B cell (primary cell): ENCODE results near the gene BDP1. TPM values are rescaled to one million over a fixed set of nuclear protein-coding genes. Genes with fewer than 3 reads are reported as not detected.
"Not testable (repeated sequence)": the region's sequence is repeated elsewhere in the genome, so short reads cannot be mapped to it uniquely, and the experiment has no call there.

ENCODE experiments used
- ATAC-seq: fragments of 200-7000 bp; cut with Tn5 transposase; one replicate; pipeline ENCODE4 v1.10.0; 2021; ENCODE audit warnings: low read depth, mild to moderate bottlenecking, moderate number of reproducible peaks, moderate library complexity
- CTCF ChIA-PET: fragments of 350-600 bp; sonication (Branson Sonifier 250); formaldehyde crosslinking; loops from one replicate; lab custom pipeline; 2021; ENCODE audit warnings: antibody characterized with exemption, inconsistent platforms; lab: Charles Lee
- POLR2A ChIA-PET: fragments of 350-600 bp; sonication (Branson Sonifier 250); formaldehyde crosslinking; loops from one replicate; lab custom pipeline; 2021; ENCODE audit warnings: antibody characterized with exemption; lab: Charles Lee
- DNase-seq: peaks from one replicate; pipeline ENCODE4 v3.0.0; 2013
- H2AFZ ChIP-seq: 2 replicates; pipeline ENCODE4 v1.6.1; 2012; ENCODE audit warnings: mild to moderate bottlenecking, low read depth, low read length; ENCODE audit not compliant: insufficient read depth, poor library complexity, severe bottlenecking
- H3K27ac ChIP-seq, 2 donors: 1 replicate in 1 of 2; 2 replicates in 1 of 2; pipeline ENCODE4 v1.5.1; 2012 to 2013; ENCODE audit warnings: low read length in 2 of 2, mild to moderate bottlenecking in 2 of 2, moderate library complexity in 1 of 2
- H3K27me3 ChIP-seq, 4 experiments: fragments of 200-600 bp in 1 of 4; sonication (generic) in 1 of 4; replicated peaks in 1 of 4; 1 replicate in 2 of 4; 2 replicates in 2 of 4; pipeline versions ENCODE4 v1.6.1 to v1.7.0; 2013 to 2016; ENCODE audit warnings: low read length in 3 of 4, mild to moderate bottlenecking in 2 of 4, mixed read lengths in 1 of 4, moderate library complexity in 1 of 4; ENCODE audit not compliant: insufficient read depth in 4 of 4, control insufficient read depth in 3 of 4; ENCODE audit errors: control extremely low read depth in 1 of 4
- H3K36me3 ChIP-seq, 2 experiments: replicated peaks in 1 of 2; 1 replicate in 1 of 2; 2 replicates in 1 of 2; pipeline versions ENCODE4 v1.6.1 to v1.7.1; 2013; ENCODE audit warnings: low read length in 1 of 2; ENCODE audit not compliant: insufficient read depth in 2 of 2, control insufficient read depth in 1 of 2; ENCODE audit errors: control extremely low read depth in 1 of 2, extremely low read depth in 1 of 2
- H3K4me1 ChIP-seq, 2 donors: fragments of 200-600 bp in 1 of 2; sonication (generic) in 1 of 2; 1 replicate in 1 of 2; 2 replicates in 1 of 2; pipeline versions ENCODE4 v1.5.1 to v1.6.1; 2013 to 2017; ENCODE audit warnings: low read length in 2 of 2; ENCODE audit not compliant: control insufficient read depth in 2 of 2, insufficient read depth in 2 of 2
- H3K4me2 ChIP-seq: replicated peaks from 2 replicates; pipeline ENCODE3; 2012; ENCODE audit warnings: mild to moderate bottlenecking, low read depth, low read length; ENCODE audit not compliant: poor library complexity, severe bottlenecking
- H3K4me3 ChIP-seq, 5 experiments: fragments of 200-600 bp in 1 of 5; sonication (generic) in 1 of 5; 1 replicate in 3 of 5; 2 replicates in 2 of 5; pipeline versions ENCODE4 v1.5.1 to v1.7.0; 2011 to 2016; ENCODE audit warnings: low read length in 4 of 5, mild to moderate bottlenecking in 4 of 5, low read depth in 2 of 5, control low read depth in 1 of 5, moderate library complexity in 1 of 5; ENCODE audit not compliant: insufficient read depth in 1 of 5; ENCODE audit errors: control extremely low read depth in 1 of 5, extremely low read depth in 1 of 5
- H3K79me2 ChIP-seq: fragments of 200-600 bp; sonication (generic); one replicate; pipeline ENCODE4 v1.6.0; 2016; ENCODE audit warnings: low read length; ENCODE audit not compliant: control insufficient read depth, insufficient read depth
- H3K9ac ChIP-seq: fragments of 200-600 bp; sonication (generic); 2 replicates; pipeline ENCODE4 v1.6.1; 2017; ENCODE audit warnings: mild to moderate bottlenecking, low read length, moderate library complexity
- H3K9me3 ChIP-seq, 3 donors: one replicate each; pipeline versions ENCODE4 v1.6.1 to v1.7.1; 2013; ENCODE audit warnings: low read length in 2 of 3; ENCODE audit not compliant: control insufficient read depth in 2 of 3, insufficient read depth in 1 of 3; ENCODE audit errors: control extremely low read depth in 1 of 3
- H4K20me1 ChIP-seq: 2 replicates; pipeline ENCODE4 v1.6.0; 2012; ENCODE audit warnings: mild to moderate bottlenecking, low read length; ENCODE audit not compliant: insufficient read depth, control insufficient read depth, poor library complexity, severe bottlenecking
- H3K27ac Mint-ChIP-seq: one replicate; pipeline ENCODE4 v1.8.0; 2021; ENCODE audit warnings: mixed read lengths
- H3K27me3 Mint-ChIP-seq: one replicate; pipeline ENCODE4 v1.8.0; 2021; ENCODE audit warnings: mixed read lengths
- H3K4me1 Mint-ChIP-seq: one replicate; pipeline ENCODE4 v1.8.0; 2021; ENCODE audit warnings: mixed read lengths
- H3K4me3 Mint-ChIP-seq: one replicate; pipeline ENCODE4 v1.8.0; 2021; ENCODE audit warnings: mixed read lengths
- H3K9me3 Mint-ChIP-seq: one replicate; pipeline ENCODE4 v1.8.0; 2022; ENCODE audit warnings: mixed read lengths; ENCODE audit not compliant: insufficient read depth
- EZH2 ChIP-seq: IDR thresholded peaks from 2 replicates; pipeline ENCODE4 v1.6.1; 2012; ENCODE audit warnings: borderline replicate concordance, low read depth, mild to moderate bottlenecking, moderate library complexity, low read length; ENCODE audit not compliant: insufficient read depth, poor library complexity, severe bottlenecking
- WGBS: methylation state at CpG from one replicate; pipeline ENCODE4 v1.1.5; 2013; ENCODE audit warnings: missing lambda C conversion rate; ENCODE audit not compliant: insufficient coverage; 5-methylcytosine and 5-hydroxymethylcytosine counted together
- intact Hi-C: fragments of 100-400 bp; cut with micrococcal nuclease; formaldehyde crosslinking; loops from one replicate; pipeline ENCODE4 v1.10.0; 2022
- polyA plus RNA-seq: library from polyadenylated mRNA; depleted of rRNA; stranded (reverse); fragments of >200 nt; gene quantifications from 2 replicates; pipeline ENCODE4 v1.2.3, GENCODE V29; 2012
- total RNA-seq, 2 donors: library from RNA; stranded (reverse); fragments of 120-200 nt in 1 of 2; gene quantifications; 1 replicate in 1 of 2; 2 replicates in 1 of 2; pipeline versions ENCODE4 v1.2.3 to v1.2.4, GENCODE V29; 2013 to 2022
- TF ChIP-seq, protein P1 (sequence below): fragments of 200-600 bp; IDR thresholded peaks from one replicate; pipeline ENCODE4 v1.8.0; 2022; ENCODE audit warnings: antibody characterized with exemption, mild to moderate bottlenecking

Gene BDP1
- total and polyA plus RNA-seq, 2 donors (not counting 1 experiment from before 2014, with no cell fraction given), result 7.9 to 59.4 TPM

DNA sequence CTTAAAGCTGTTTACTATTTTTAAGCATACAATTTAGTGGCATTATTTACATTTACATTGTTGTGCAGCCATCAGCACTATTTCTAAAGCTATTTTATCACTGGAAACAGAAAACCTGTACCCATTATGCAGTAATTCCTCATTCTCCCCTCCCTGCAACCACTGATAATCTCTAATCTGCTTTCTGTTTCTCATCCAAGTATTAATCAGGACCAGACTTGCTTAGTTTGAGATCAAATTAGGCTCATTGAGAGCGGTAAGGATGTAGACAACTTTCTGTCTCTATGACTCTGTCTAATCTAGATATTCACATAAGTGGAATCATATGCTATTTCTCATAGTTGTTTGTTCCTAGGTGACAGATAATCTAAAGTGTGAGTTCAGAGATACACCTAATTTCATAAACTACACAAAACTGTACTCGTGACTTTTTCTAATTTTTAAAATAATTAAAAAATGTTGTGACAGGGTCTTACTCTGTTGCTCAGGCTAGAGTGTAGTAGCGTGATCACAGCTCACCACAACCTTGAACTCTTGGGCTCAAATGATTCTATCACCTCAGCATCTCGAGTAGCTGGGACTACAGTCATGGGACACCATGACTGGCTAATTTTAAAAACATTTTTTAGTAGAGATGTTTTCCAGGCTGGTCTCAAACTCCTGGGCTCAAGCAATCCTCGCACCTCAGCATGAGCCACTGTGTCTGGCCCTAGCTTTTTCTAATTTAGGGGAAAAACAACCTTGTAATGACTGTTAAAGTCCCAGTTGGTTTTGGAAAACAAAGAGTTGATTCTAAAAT lies 37.6 kb downstream of the BDP1 start:
- CTCF ChIA-PET, result interaction anchor here (1.0 kb wide), 1 partner anchor 40 kb away, joined by 5 read pairs; no protein-coding TSS in a partner anchor
- Mint-ChIP-seq H3K4me3 (no peak overlapping the region), H3K9me3 (no peaks in the 10 kb centered on the region)

DNA sequence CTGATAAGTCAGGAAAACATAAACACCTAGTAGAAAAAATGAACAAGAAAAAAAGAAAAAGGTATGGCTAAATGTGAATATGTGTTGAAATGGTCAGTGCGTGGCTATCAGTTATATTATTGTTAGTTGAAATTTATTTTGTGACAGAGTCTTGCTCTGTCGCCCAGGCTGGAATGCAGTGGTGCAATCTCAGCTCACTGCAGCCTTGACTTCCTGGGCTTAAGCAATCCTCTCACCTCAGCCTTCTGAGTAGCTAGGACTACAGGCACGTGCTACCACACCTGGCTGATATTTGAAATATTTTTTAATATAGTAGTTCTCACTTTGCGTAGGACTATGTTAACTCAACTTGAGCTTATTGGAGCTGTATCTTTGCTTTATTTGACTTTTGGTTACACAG lies 38.8 kb downstream of the BDP1 start:
- H3K36me3 ChIP-seq, result peaks cover 9 to 72% of the 10 kb centered on the region in 2 experiments
- H3K4me3 ChIP-seq, H3K27ac Mint-ChIP-seq, H3K9me3 ChIP-seq, H3K4me1 Mint-ChIP-seq, POLR2A ChIA-PET, H3K27me3 Mint-ChIP-seq, H3K27me3 ChIP-seq, H3K4me3 Mint-ChIP-seq, H3K9me3 Mint-ChIP-seq, H4K20me1 ChIP-seq, H3K79me2 ChIP-seq, ATAC-seq, DNase-seq, H3K4me1 ChIP-seq, H3K9ac ChIP-seq, H2AFZ ChIP-seq, H3K4me2 ChIP-seq, intact Hi-C loops, H3K27ac ChIP-seq: not testable (repeated sequence)
- CTCF ChIA-PET, result interaction anchor here (0.6 to 1.2 kb wide), 3 partner anchors 18 to 39 kb away, joined by 3 to 5 read pairs (median 3); no protein-coding TSS in a partner anchor
- WGBS, result 100% methylated on average over 2 of the region's 4 CpGs

More for the DNA sequence above, 37.6 kb downstream of the BDP1 start:
- ATAC-seq (no peak), DNase-seq (no peak)
- Histone ChIP-seq H3K9ac (no peak overlapping the region), H3K79me2 (peaks cover 4% of the 10 kb centered on the region), H3K4me3 (no peak overlapping the region), H3K4me1 (no peaks in the 10 kb centered on the region), H3K4me2 (no peak overlapping the region), H3K27ac (no peak overlapping the region), H4K20me1 (no peaks in the 10 kb centered on the region), H3K27me3 (no peaks in the 10 kb centered on the region), H3K9me3 (no peaks in the 10 kb centered on the region), H3K36me3 (peaks cover 9 to 74% of the 10 kb centered on the region in 2 experiments), H2AFZ (no peak overlapping the region)
- TF ChIP-seq, protein P1, sequence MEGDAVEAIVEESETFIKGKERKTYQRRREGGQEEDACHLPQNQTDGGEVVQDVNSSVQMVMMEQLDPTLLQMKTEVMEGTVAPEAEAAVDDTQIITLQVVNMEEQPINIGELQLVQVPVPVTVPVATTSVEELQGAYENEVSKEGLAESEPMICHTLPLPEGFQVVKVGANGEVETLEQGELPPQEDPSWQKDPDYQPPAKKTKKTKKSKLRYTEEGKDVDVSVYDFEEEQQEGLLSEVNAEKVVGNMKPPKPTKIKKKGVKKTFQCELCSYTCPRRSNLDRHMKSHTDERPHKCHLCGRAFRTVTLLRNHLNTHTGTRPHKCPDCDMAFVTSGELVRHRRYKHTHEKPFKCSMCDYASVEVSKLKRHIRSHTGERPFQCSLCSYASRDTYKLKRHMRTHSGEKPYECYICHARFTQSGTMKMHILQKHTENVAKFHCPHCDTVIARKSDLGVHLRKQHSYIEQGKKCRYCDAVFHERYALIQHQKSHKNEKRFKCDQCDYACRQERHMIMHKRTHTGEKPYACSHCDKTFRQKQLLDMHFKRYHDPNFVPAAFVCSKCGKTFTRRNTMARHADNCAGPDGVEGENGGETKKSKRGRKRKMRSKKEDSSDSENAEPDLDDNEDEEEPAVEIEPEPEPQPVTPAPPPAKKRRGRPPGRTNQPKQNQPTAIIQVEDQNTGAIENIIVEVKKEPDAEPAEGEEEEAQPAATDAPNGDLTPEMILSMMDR, result no peak
- no peak for TF ChIP-seq EZH2
- no peaks in the 10 kb centered on the region for H3K27me3 Mint-ChIP-seq
- no CpG with 5 or more reads among the region's 5 CpGs for WGBS
- no peaks in the 10 kb centered on the region for H3K4me1 Mint-ChIP-seq
- intact Hi-C loops, result no loop called here
- H3K27ac Mint-ChIP-seq, result no peak overlapping the region
- POLR2A ChIA-PET, result no interaction called here

DNA sequence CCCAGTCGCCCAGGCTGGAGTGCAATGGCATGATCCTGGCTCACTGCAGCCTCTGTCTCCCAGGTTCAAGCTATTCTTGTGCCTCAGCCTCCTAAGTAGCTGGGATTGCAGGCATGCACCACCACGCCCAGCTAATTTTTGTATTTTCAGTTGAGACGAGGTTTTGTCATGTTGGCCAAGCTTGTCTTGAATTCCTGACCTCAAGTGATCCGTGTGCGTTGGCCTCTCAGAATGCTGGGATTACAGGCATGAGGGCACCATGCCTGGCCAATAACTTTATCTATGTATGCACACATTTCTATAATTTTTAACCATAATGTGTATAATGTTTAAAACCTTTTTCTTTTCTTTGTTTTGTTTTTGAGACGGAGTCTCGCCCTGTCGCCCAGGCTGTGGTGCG lies 43.3 kb downstream of the BDP1 start:
- DNase-seq, H3K27me3 ChIP-seq, H4K20me1 ChIP-seq, H3K9ac ChIP-seq, H3K9me3 Mint-ChIP-seq, H3K27ac ChIP-seq, H3K4me2 ChIP-seq, H3K4me3 ChIP-seq, H3K4me3 Mint-ChIP-seq, H3K9me3 ChIP-seq, H3K4me1 ChIP-seq, H3K27ac Mint-ChIP-seq, H3K79me2 ChIP-seq, H3K27me3 Mint-ChIP-seq, H3K4me1 Mint-ChIP-seq, intact Hi-C loops, CTCF ChIA-PET, ATAC-seq, H2AFZ ChIP-seq: not testable (repeated sequence)
- POLR2A ChIA-PET, result interaction anchor here (0.6 kb wide), 1 partner anchor 1444 kb away, joined by 3 read pairs; no protein-coding TSS in a partner anchor
- WGBS, result 99% methylated on average over 7 of the region's 9 CpGs
- peaks cover 6 to 62% of the 10 kb centered on the region in 2 experiments for H3K36me3 ChIP-seq
